Measurements from ENCODE around the gene SPATA20. TPM values are rescaled to one million over a fixed set of nuclear protein-coding genes. Genes with fewer than 3 reads are reported as not detected.
A peak's percentile ranks its signal among the peaks of the same experiment; 100 is the strongest.

The SPATA20 gene
- 10 to 100 TPM; 15.6 to 16.4 TPM for total RNA-seq
- 10 to 100 TPM; 22.7 to 42.4 TPM for polyA plus RNA-seq

- DNase-seq (ENCODE audit: low spot score) = peak; percentile 77
- Histone ChIP-seq H3K27ac (ENCODE audit: low read depth in 1 of 2, low read length in 2 of 2) (peak within 1 kb of the TSS; percentile 23 to 49), H3K27me3 (ENCODE audit: control insufficient read depth in 4 of 4, insufficient read depth in 4 of 4, low read length in 3 of 4) (no peaks in the 10 kb centered on the region), H3K4me1 (ENCODE audit: control insufficient read depth in 4 of 4, insufficient read depth in 4 of 4, low read length in 3 of 4) (peaks cover 2 to 43% (median 32%) of the 10 kb centered on the region in 4 donors), H3K4me3 (ENCODE audit: low read depth in 1 of 3, low read length in 3 of 3) (peak within 1 kb of the TSS in 2 of 3 donors; percentile 58 to 64), H3K36me3 (ENCODE audit: control insufficient read depth in 4 of 4, insufficient read depth in 3 of 4, low read depth in 1 of 4, low read length in 3 of 4) (no peaks in the 10 kb centered on the region), H3K9ac (ENCODE audit: low read depth in 1 of 2, low read length in 2 of 2) (peak within 1 kb of the TSS; percentile 54 to 79), H3K9me3 (ENCODE audit: control insufficient read depth in 4 of 4, low read length in 3 of 4) (no peaks in the 10 kb centered on the region)
- WGBS = 2% methylated on average over 42 of the region's 42 CpGs
- TF ChIP-seq FOXA1 (IDR thresholded peaks at IDR 0.05) (no peak), CTCF (IDR thresholded peaks at IDR 0.05; ENCODE audit: low read depth, low read length, missing input control) (peak; percentile 96), GABPA (IDR thresholded peaks at IDR 0.05 in 1 of 2, conservative IDR thresholded peaks at IDR 0.05 in 1 of 2) (no peak), HNF4G (IDR thresholded peaks at IDR 0.05) (no peak), RAD21 (IDR thresholded peaks at IDR 0.05) (peak; percentile 95), SP1 (IDR thresholded peaks at IDR 0.05) (no peak), YY1 (IDR thresholded peaks at IDR 0.05) (peak; percentile 44), FOXA2 (IDR thresholded peaks at IDR 0.05) (no peak), HNF4A (conservative IDR thresholded peaks at IDR 0.05) (peak in 1 of 2 donors; percentile 12), RXRA (IDR thresholded peaks at IDR 0.05) (no peak), EGR1 (IDR thresholded peaks at IDR 0.05; ENCODE audit: low read depth in 2 of 2) (no peak), MAX (IDR thresholded peaks at IDR 0.05) (no peak), TAF1 (conservative IDR thresholded peaks at IDR 0.05) (no peak), REST (IDR thresholded peaks at IDR 0.05) (no peak), ATF3 (IDR thresholded peaks at IDR 0.05) (no peak), NR2F2 (IDR thresholded peaks at IDR 0.05) (no peak), JUND (IDR thresholded peaks at IDR 0.05) (no peak)
- TF ChIP-seq, protein P1, sequence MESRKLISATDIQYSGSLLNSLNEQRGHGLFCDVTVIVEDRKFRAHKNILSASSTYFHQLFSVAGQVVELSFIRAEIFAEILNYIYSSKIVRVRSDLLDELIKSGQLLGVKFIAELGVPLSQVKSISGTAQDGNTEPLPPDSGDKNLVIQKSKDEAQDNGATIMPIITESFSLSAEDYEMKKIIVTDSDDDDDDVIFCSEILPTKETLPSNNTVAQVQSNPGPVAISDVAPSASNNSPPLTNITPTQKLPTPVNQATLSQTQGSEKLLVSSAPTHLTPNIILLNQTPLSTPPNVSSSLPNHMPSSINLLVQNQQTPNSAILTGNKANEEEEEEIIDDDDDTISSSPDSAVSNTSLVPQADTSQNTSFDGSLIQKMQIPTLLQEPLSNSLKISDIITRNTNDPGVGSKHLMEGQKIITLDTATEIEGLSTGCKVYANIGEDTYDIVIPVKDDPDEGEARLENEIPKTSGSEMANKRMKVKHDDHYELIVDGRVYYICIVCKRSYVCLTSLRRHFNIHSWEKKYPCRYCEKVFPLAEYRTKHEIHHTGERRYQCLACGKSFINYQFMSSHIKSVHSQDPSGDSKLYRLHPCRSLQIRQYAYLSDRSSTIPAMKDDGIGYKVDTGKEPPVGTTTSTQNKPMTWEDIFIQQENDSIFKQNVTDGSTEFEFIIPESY (IDR thresholded peaks at IDR 0.05) = no peak
Measured at GRCh38 chr17:50547035-50547735, at the start of gene SPATA20. TSS of gene SPATA20 (plus strand) at chr17:50547174. CDS start at chr17:50547209, 35 bp downstream.
